Measurements from ENCODE around the gene NR2F2. TPM values are rescaled to one million over a fixed set of nuclear protein-coding genes. Genes with fewer than 3 reads are reported as not detected.
"Not testable (repeated sequence)": the region's sequence is repeated elsewhere in the genome, so short reads cannot be mapped to it uniquely, and the experiment has no call there.

Gene NR2F2
- total RNA-seq, 1 experiment from 2014 or later, result 12.4 TPM

GRCh38 chr15:96365781-96366525 is 35.5 kb downstream of the NR2F2 start:
- no peak for DNase-seq (ENCODE audit: low read depth)

GRCh38 chr15:96366526-96366877 is 36.0 kb downstream of the NR2F2 start:
- no peak for DNase-seq (ENCODE audit: low read depth)

GRCh38 chr15:96367311-96368200 is 37.1 kb downstream of the NR2F2 start:
- DNase-seq (ENCODE audit: low read depth), result no peak

GRCh38 chr15:96369351-96369750 is 38.9 kb downstream of the NR2F2 start:
- no peak for DNase-seq (ENCODE audit: low read depth)

- DNase-seq (ENCODE audit: low read depth), result no peak
Measured at GRCh38 chr15:96369825-96370621, 39.5 kb downstream of the NR2F2 start.

- no peak for DNase-seq (ENCODE audit: low read depth)
Measured at GRCh38 chr15:96372554-96372953, 42.1 kb downstream of the NR2F2 start.

GRCh38 chr15:96374499-96374898 is 44.0 kb downstream of the NR2F2 start:
- DNase-seq (ENCODE audit: low read depth), result no peak

GRCh38 chr15:96379592-96379991 is 49.1 kb downstream of the NR2F2 start:
- DNase-seq (ENCODE audit: low read depth), result not testable (repeated sequence)

GRCh38 chr15:96381463-96381862 is 51.0 kb downstream of the NR2F2 start:
- DNase-seq (ENCODE audit: low read depth), result peak; percentile 15

GRCh38 chr15:96385195-96385594 is 54.7 kb downstream of the NR2F2 start:
- no peak for DNase-seq (ENCODE audit: low read depth)

- no peak for DNase-seq (ENCODE audit: low read depth)
Measured at GRCh38 chr15:96388673-96389072, 58.2 kb downstream of the NR2F2 start.
